GM12878 (cell line): ENCODE results near the gene CSF1. TPM values are rescaled to one million over a fixed set of nuclear protein-coding genes. Genes with fewer than 3 reads are reported as not detected.

Experiments
- ATAC-seq: fragments of 200-7000 bp; cut with Tn5 transposase; 3 replicates; pipeline ENCODE4 v1.9.1; 2020; ENCODE audit warnings: mild to moderate bottlenecking, moderate library complexity
- BruUV-seq: library from RNA; stranded (reverse); fragments of 400-500 nt; replicated peaks from 2 replicates; lab custom pipeline; 2021; lab: Mats Ljungman, UMichigan
- CTCF ChIA-PET: fragments of 300-600 bp; sonication (Branson Sonifier 250); formaldehyde crosslinking; extraction: SDS; loops from one replicate; lab custom pipeline; 2021; ENCODE audit warnings: inconsistent platforms; lab: Yijun Ruan, JAX
- POLR2A ChIA-PET: fragments of 350-600 bp; formaldehyde crosslinking; extraction: SDS; loops from one replicate; lab custom pipeline; 2021; ENCODE audit warnings: inconsistent platforms; lab: Charles Lee
- RAD21 ChIA-PET: fragments of 300-600 bp; sonication (Branson Sonifier 250); formaldehyde crosslinking; loops from one replicate; lab custom pipeline; 2023; ENCODE audit warnings: antibody characterized with exemption; ENCODE audit not compliant: unreplicated experiment; lab: Charles Lee
- SMC1A ChIA-PET: fragments of 300-600 bp; sonication (Branson Sonifier 250); formaldehyde crosslinking; loops from one replicate; lab custom pipeline; 2023; ENCODE audit not compliant: unreplicated experiment, uncharacterized antibody; lab: Charles Lee
- DNase-seq: peaks from one replicate; pipeline ENCODE4 v3.0.0-alpha.2; 2011; ENCODE audit warnings: low read depth, low spot score
- FAIRE-seq: peaks from 3 replicates; lab custom pipeline; 2011; peaks lifted over from hg19 to GRCh38; lab: Jason Lieb, UNC
- H2AFZ ChIP-seq: 2 replicates; pipeline ENCODE4 v1.6.0; 2011; ENCODE audit warnings: low read depth, low read length, control low read depth; ENCODE audit not compliant: control insufficient read depth
- H3K27ac ChIP-seq: 2 replicates; pipeline ENCODE4 v1.5.1; 2011; ENCODE audit warnings: control low read depth; ENCODE audit not compliant: control insufficient read depth, insufficient read depth
- H3K27me3 ChIP-seq, 2 experiments: replicated peaks in 1 of 2; 2 replicates each; pipeline versions ENCODE4 v1.6.0 to v1.6.1; 2011; ENCODE audit warnings: low read length in 1 of 2; ENCODE audit not compliant: control insufficient read depth in 2 of 2, insufficient read depth in 2 of 2
- H3K36me3 ChIP-seq, 2 experiments: 2 replicates each; pipeline ENCODE4 v1.5.1; 2011; ENCODE audit warnings: low read length in 1 of 2; ENCODE audit not compliant: control insufficient read depth in 2 of 2, insufficient read depth in 2 of 2
- H3K4me1 ChIP-seq: 2 replicates; pipeline ENCODE4 v1.6.1; 2011; ENCODE audit warnings: mild to moderate bottlenecking, low read length, moderate library complexity, mixed read lengths; ENCODE audit not compliant: control insufficient read depth, insufficient read depth
- H3K4me2 ChIP-seq: 2 replicates; pipeline ENCODE4 v1.6.0; 2011; ENCODE audit warnings: control low read depth; ENCODE audit not compliant: control insufficient read depth, insufficient read depth
- H3K4me3 ChIP-seq: fragments of 200-600 bp; sonication (generic); 2 replicates; pipeline ENCODE4 v1.5.1; 2016
- H3K79me2 ChIP-seq: 2 replicates; pipeline ENCODE4 v1.6.0; 2011; ENCODE audit warnings: low read length; ENCODE audit not compliant: control insufficient read depth, insufficient read depth
- H3K9ac ChIP-seq: 2 replicates; pipeline ENCODE4 v1.8.0; 2011; ENCODE audit warnings: low read length, control low read depth, mixed read lengths; ENCODE audit not compliant: control insufficient read depth, insufficient read depth
- H3K9me3 ChIP-seq: replicated peaks from 3 replicates; pipeline ENCODE4 v1.5.1; 2011; ENCODE audit warnings: mild to moderate bottlenecking, low read length; ENCODE audit not compliant: control insufficient read depth, insufficient read depth
- H4K20me1 ChIP-seq: 2 replicates; pipeline ENCODE4 v1.6.0; 2011; ENCODE audit not compliant: control insufficient read depth, insufficient read depth
- ATF2 ChIP-seq: IDR thresholded peaks from 2 replicates; pipeline ENCODE4 v1.6.1; 2012; ENCODE audit warnings: low read length, inconsistent platforms
- CHD4 ChIP-seq: fragments of 200-600 bp; sonication (generic); IDR thresholded peaks from 2 replicates; pipeline ENCODE4 v1.6.1; 2016; ENCODE audit warnings: mild to moderate bottlenecking
- E4F1 ChIP-seq: fragments of 450-650 bp; IDR thresholded peaks from 2 replicates; pipeline ENCODE4 v1.6.1; 2018; ENCODE audit warnings: borderline replicate concordance, mild to moderate bottlenecking; ENCODE audit not compliant: partially characterized antibody
- EP300 ChIP-seq, 2 experiments: fragments of 150-350 bp in 1 of 2; IDR thresholded peaks; 2 replicates each; pipeline ENCODE4 v1.6.1; 2011 to 2012; ENCODE audit warnings: low read depth in 2 of 2, low read length in 2 of 2, borderline replicate concordance in 1 of 2, improper control_type of control experiment in 1 of 2, inconsistent platforms in 1 of 2; ENCODE audit not compliant: control insufficient read depth in 1 of 2
- EZH2 ChIP-seq: IDR thresholded peaks from 2 replicates; pipeline ENCODE4 v1.6.1; 2012; ENCODE audit warnings: low read depth, mild to moderate bottlenecking, control low read depth, inconsistent platforms, low read length, borderline replicate concordance; ENCODE audit not compliant: control insufficient read depth
- HDGF ChIP-seq: fragments of 450-650 bp; IDR thresholded peaks from 2 replicates; pipeline ENCODE4 v1.6.1; 2016; ENCODE audit warnings: antibody characterized with exemption
- IKZF2 ChIP-seq, 2 experiments: fragments of 450-650 bp; IDR thresholded peaks; 2 replicates each; pipeline ENCODE4 v1.6.1; 2017; ENCODE audit warnings: mild to moderate bottlenecking in 2 of 2, moderate library complexity in 2 of 2
- KDM1A ChIP-seq: fragments of 200-600 bp; sonication (generic); IDR thresholded peaks from 2 replicates; pipeline ENCODE4 v1.6.1; 2016; ENCODE audit warnings: borderline replicate concordance
- MEF2A ChIP-seq: IDR thresholded peaks from 2 replicates; pipeline ENCODE4 v1.6.1; 2011; ENCODE audit warnings: low read depth, mild to moderate bottlenecking, low read length, moderate library complexity; ENCODE audit not compliant: insufficient read depth
- NFXL1 ChIP-seq: fragments of 450-650 bp; IDR thresholded peaks from 2 replicates; pipeline ENCODE4 v1.6.1; 2017; ENCODE audit warnings: antibody characterized with exemption, mild to moderate bottlenecking, borderline replicate concordance
- NR2C2 ChIP-seq: IDR thresholded peaks from 2 replicates; pipeline ENCODE4 v1.6.1; 2011; ENCODE audit warnings: borderline replicate concordance, low read depth; ENCODE audit not compliant: control insufficient read depth, insufficient read length
- NRF1 ChIP-seq: conservative IDR thresholded peaks from 2 replicates; pipeline ENCODE4 v1.6.1; 2011; ENCODE audit warnings: mild to moderate bottlenecking, low read depth, low read length, improper control_type of control experiment
- RAD51 ChIP-seq: fragments of 450-650 bp; IDR thresholded peaks from 2 replicates; pipeline ENCODE4 v1.6.1; 2016; ENCODE audit warnings: moderate library complexity, mild to moderate bottlenecking, inconsistent platforms
- SIX5 ChIP-seq: IDR thresholded peaks from 2 replicates; pipeline ENCODE4 v1.6.1; 2011; ENCODE audit warnings: mild to moderate bottlenecking, low read depth, low read length, moderate library complexity; ENCODE audit not compliant: severe bottlenecking
- SP1 ChIP-seq: IDR thresholded peaks from one replicate; pipeline ENCODE4 v1.6.1; 2011; ENCODE audit warnings: low read depth, low read length
- SPI1 ChIP-seq: IDR thresholded peaks from 2 replicates; pipeline ENCODE4 v1.6.1; 2011; ENCODE audit warnings: low read depth, mild to moderate bottlenecking, low read length, moderate library complexity, borderline replicate concordance; ENCODE audit not compliant: insufficient read depth
- SREBF1 ChIP-seq: IDR thresholded peaks from 2 replicates; pipeline ENCODE4 v1.6.1; 2012; ENCODE audit warnings: mild to moderate bottlenecking, low read length
- TARDBP ChIP-seq: IDR thresholded peaks from 2 replicates; pipeline ENCODE4 v1.6.1; 2016; ENCODE audit warnings: borderline replicate concordance
- WGBS: methylation state at CpG from one replicate; pipeline ENCODE4 v1.1.6; 2016; ENCODE audit warnings: low lambda C conversion rate; ENCODE audit not compliant: insufficient replicate concordance, insufficient coverage; ENCODE audit errors: missing lambda C conversion rate; 5-methylcytosine and 5-hydroxymethylcytosine counted together
- in situ Hi-C: fragments of 300-500 bp; cut with MboI; formaldehyde crosslinking; loops from 9 replicates; pipeline ENCODE4 v1.14.3; 2018; ENCODE audit warnings: mixed read lengths
- intact Hi-C: fragments of 100-400 bp; cut with micrococcal nuclease; formaldehyde crosslinking; loops from one replicate; pipeline ENCODE4 v1.14.2; 2022; ENCODE audit not compliant: unreplicated experiment
- polyA plus RNA-seq, 11 experiments: library from polyadenylated mRNA; depleted of rRNA in 4 of 11; unstranded in 6 of 11; stranded (reverse) in 5 of 11; fragments of >200 nt; fragmentation: Nextera tagmentation in 4 of 11; fragmentation: Illumina TruSeq in 1 of 11; extraction: Ambion mirVana in 4 of 11; extraction: Trizol in 1 of 11; gene quantifications; 1 replicate in 1 of 11; 2 replicates in 10 of 11; pipeline versions ENCODE4 v1.2.1 to v1.2.3, GENCODE V29; 2011 to 2016; ENCODE audit warnings: inconsistent platforms in 2 of 11, missing spikeins in 2 of 11, low read depth in 1 of 11
- total RNA-seq, 4 experiments: library from RNA; depleted of rRNA in 3 of 4; stranded (reverse); fragments of >200 nt in 3 of 4; fragmentation: Illumina TruSeq in 1 of 4; extraction: Trizol in 1 of 4; gene quantifications; 2 replicates each; pipeline versions ENCODE4 v1.2.1 to v1.2.3, GENCODE V29; 2013 to 2021

The CSF1 gene
- total and polyA plus RNA-seq, 10 of the 15 experiments (the other 5 are each of a cell fraction or from before 2014, with no cell fraction given) = 1.2 to 32.4 (median 13.0) TPM

- CTCF ChIA-PET = interaction anchor here (3.0 to 16.8 kb wide), 2 partner anchors 10 to 192 kb away, joined by 17 to 759 read pairs; partner anchors contain the start of gene AHCYL1
- Histone ChIP-seq H4K20me1 (no peaks in the 10 kb centered on the region), H3K9me3 (no peaks in the 10 kb centered on the region; the same call in 1 of the 3 replicates)
- BruUV-seq = no TSS peak
- intact Hi-C loops = no loop called here
- TF ChIP-seq MEF2A (no peak), NRF1 (no peak), TARDBP (no peak), CHD4 (no peak), NR2C2 (no peak), SP1 (no peak), RAD51 (no peak), E4F1 (no peak), SIX5 (no peak), NFXL1 (no peak), EZH2 (no peak), SPI1 (no peak), ATF2 (no peak), IKZF2 (IDR thresholded peaks at IDR 0.05) (no peak), SREBF1 (no peak), EP300 (IDR thresholded peaks at IDR 0.05; ENCODE audit: borderline replicate concordance in 1 of 2, control insufficient read depth in 1 of 2, low read depth in 2 of 2, low read length in 2 of 2) (no peak), KDM1A (no peak), HDGF (no peak)
- TF ChIP-seq, all 136 proteins: peak for 0
- FAIRE-seq (no peak), ATAC-seq (no peak), DNase-seq (no peak)
- POLR2A ChIA-PET = no interaction called here
- H3K4me3 ChIP-seq = no peak overlapping the region
- no peaks in the 10 kb centered on the region; a peak in 2 of 4 replicates for H3K27me3 ChIP-seq
- H3K4me2 ChIP-seq = no peak overlapping the region
- H3K27ac ChIP-seq = no peak overlapping the region
- H3K36me3 ChIP-seq = no peaks in the 10 kb centered on the region
- in situ Hi-C loops = no loop called here
- no peak overlapping the region for H3K9ac ChIP-seq
- no peaks in the 10 kb centered on the region for H3K79me2 ChIP-seq
- SMC1A ChIA-PET = interaction anchor here (3.2 kb wide), 1 partner anchor 10 kb away, joined by 26 read pairs; the partner anchor contains the start of gene AHCYL1
- H3K4me1 ChIP-seq = no peaks in the 10 kb centered on the region
- whole genome bisulfite sequencing = 49% methylated on average over 3 of the region's 3 CpGs
- RAD21 ChIA-PET = interaction anchor here (2.1 to 15.4 kb wide), 2 partner anchors 10 to 197 kb away, joined by 7 to 390 read pairs; partner anchors contain the start of gene AHCYL1
- H2AFZ ChIP-seq = no peak overlapping the region
Observed at GRCh38 chr1:109974191-109974590, 63.5 kb downstream of the CSF1 start.
